Skeletal muscle tissue (tissue), 4 donors: Measurements from ENCODE around the gene HHLA2. TPM values are rescaled to one million over a fixed set of nuclear protein-coding genes. Genes with fewer than 3 reads are reported as not detected.

ENCODE experiments used
- H3K27ac ChIP-seq: one replicate; pipeline ENCODE4 v1.7.0; 2013; ENCODE audit warnings: mild to moderate bottlenecking, low read depth, low read length, inconsistent platforms
- H3K27me3 ChIP-seq, 3 donors: one replicate each; pipeline ENCODE4 v1.7.0; 2013; ENCODE audit warnings: low read length in 3 of 3; ENCODE audit not compliant: control insufficient read depth in 3 of 3, insufficient read depth in 3 of 3
- H3K36me3 ChIP-seq, 3 donors: one replicate each; pipeline ENCODE4 v1.7.0; 2013; ENCODE audit warnings: low read length in 3 of 3; ENCODE audit not compliant: control insufficient read depth in 3 of 3, insufficient read depth in 3 of 3
- H3K4me1 ChIP-seq, 3 donors: one replicate each; pipeline ENCODE4 v1.7.0; 2013; ENCODE audit warnings: low read length in 3 of 3, mild to moderate bottlenecking in 3 of 3; ENCODE audit not compliant: control insufficient read depth in 3 of 3, insufficient read depth in 3 of 3
- H3K4me3 ChIP-seq, 3 donors: one replicate each; pipeline ENCODE4 v1.7.0; 2013; ENCODE audit warnings: low read length in 3 of 3
- H3K9ac ChIP-seq, 3 donors: one replicate each; pipeline ENCODE4 v1.7.0; 2013; ENCODE audit warnings: low read length in 3 of 3, mild to moderate bottlenecking in 3 of 3, moderate library complexity in 2 of 3, low read depth in 1 of 3
- H3K9me3 ChIP-seq, 3 donors: one replicate each; pipeline ENCODE4 v1.7.0; 2013; ENCODE audit warnings: low read length in 3 of 3; ENCODE audit not compliant: control insufficient read depth in 3 of 3
- total RNA-seq: library from RNA; depleted of rRNA; stranded (reverse); fragments of >200 nt; gene quantifications from one replicate; pipeline ENCODE4 v1.2.3, GENCODE V29; 2014
- donor health status: Osteomylitis.

HHLA2 gene
- total RNA-seq, 1 donor from 2014 or later, result not detected

GRCh38 chr3:108295421-108296175 lies 750 bp upstream of the HHLA2 start:
- H3K27me3 ChIP-seq, result no peaks in the 10 kb centered on the region
- no peak overlapping the region for H3K4me3 ChIP-seq
- no peak overlapping the region for H3K27ac ChIP-seq
- no peak overlapping the region for H3K9ac ChIP-seq
- no peaks in the 10 kb centered on the region for H3K9me3 ChIP-seq
- H3K36me3 ChIP-seq, result no peaks in the 10 kb centered on the region
- peaks cover 0 to 2% (median 0%) of the 10 kb centered on the region in 3 donors for H3K4me1 ChIP-seq

- no peaks in the 10 kb centered on the region for H3K27me3 ChIP-seq
- H3K4me1 ChIP-seq, result peaks cover 0 to 2% (median 0%) of the 10 kb centered on the region in 3 donors
- no peaks in the 10 kb centered on the region for H3K9me3 ChIP-seq
- H3K36me3 ChIP-seq, result no peaks in the 10 kb centered on the region
- no peak overlapping the region for H3K27ac ChIP-seq
- no peak overlapping the region for H3K4me3 ChIP-seq
- H3K9ac ChIP-seq, result no peak overlapping the region
These were observed 1.3 kb downstream of the HHLA2 start for GRCh38 chr3:108297647-108298046.

GRCh38 chr3:108298056-108298455 lies 1.7 kb downstream of the HHLA2 start:
- Histone ChIP-seq H3K27me3 (no peaks in the 10 kb centered on the region), H3K9me3 (no peaks in the 10 kb centered on the region), H3K4me1 (peaks cover 0 to 2% (median 0%) of the 10 kb centered on the region in 3 donors)

GRCh38 chr3:108300103-108300849 lies 3.9 kb downstream of the HHLA2 start:
- H3K4me3 ChIP-seq, result no peak overlapping the region
- H3K9me3 ChIP-seq, result no peaks in the 10 kb centered on the region

More at GRCh38 chr3:108298056-108298455, 1.7 kb downstream of the HHLA2 start:
- Histone ChIP-seq H3K27ac (no peak overlapping the region), H3K9ac (no peak overlapping the region), H3K36me3 (no peaks in the 10 kb centered on the region), H3K4me3 (no peak overlapping the region)

GRCh38 chr3:108301695-108302404 lies 5.5 kb downstream of the HHLA2 start:
- Histone ChIP-seq H3K27me3 (no peaks in the 10 kb centered on the region), H3K9me3 (no peaks in the 10 kb centered on the region), H3K9ac (no peak overlapping the region), H3K4me1 (peaks cover 0 to 2% (median 0%) of the 10 kb centered on the region in 3 donors), H3K4me3 (no peak overlapping the region), H3K36me3 (no peaks in the 10 kb centered on the region), H3K27ac (no peak overlapping the region)

More at GRCh38 chr3:108300103-108300849, 3.9 kb downstream of the HHLA2 start:
- H3K4me1 ChIP-seq, result peaks cover 0 to 2% (median 0%) of the 10 kb centered on the region in 3 donors
- H3K27me3 ChIP-seq, result no peaks in the 10 kb centered on the region
- H3K27ac ChIP-seq, result no peak overlapping the region
- H3K36me3 ChIP-seq, result no peaks in the 10 kb centered on the region
- H3K9ac ChIP-seq, result no peak overlapping the region

GRCh38 chr3:108302570-108302969 lies 6.2 kb downstream of the HHLA2 start:
- no peak overlapping the region for H3K27ac ChIP-seq
- H3K4me1 ChIP-seq, result peaks cover 0 to 2% (median 0%) of the 10 kb centered on the region in 3 donors
- no peaks in the 10 kb centered on the region for H3K36me3 ChIP-seq
- H3K4me3 ChIP-seq, result no peak overlapping the region
- H3K9me3 ChIP-seq, result no peaks in the 10 kb centered on the region
- no peaks in the 10 kb centered on the region for H3K27me3 ChIP-seq
- no peak overlapping the region for H3K9ac ChIP-seq

GRCh38 chr3:108305484-108306172 lies 9.3 kb downstream of the HHLA2 start:
- no peaks in the 10 kb centered on the region for H3K36me3 ChIP-seq
- no peaks in the 10 kb centered on the region for H3K27me3 ChIP-seq
- peaks cover 0 to 3% (median 0%) of the 10 kb centered on the region in 3 donors for H3K9me3 ChIP-seq
- H3K4me3 ChIP-seq, result no peak overlapping the region
- no peak overlapping the region for H3K27ac ChIP-seq
- H3K4me1 ChIP-seq, result no peaks in the 10 kb centered on the region
- H3K9ac ChIP-seq, result no peak overlapping the region

- Histone ChIP-seq H3K4me3 (no peak overlapping the region), H3K27me3 (no peaks in the 10 kb centered on the region), H3K36me3 (no peaks in the 10 kb centered on the region)
These were observed 15.4 kb downstream of the HHLA2 start for GRCh38 chr3:108311797-108312196.

GRCh38 chr3:108312656-108313055 lies 16.3 kb downstream of the HHLA2 start:
- Histone ChIP-seq H3K27me3 (no peaks in the 10 kb centered on the region), H3K27ac (no peak overlapping the region), H3K36me3 (no peaks in the 10 kb centered on the region), H3K9me3 (peaks cover 0 to 3% (median 0%) of the 10 kb centered on the region in 3 donors), H3K9ac (no peak overlapping the region), H3K4me3 (no peak overlapping the region), H3K4me1 (no peaks in the 10 kb centered on the region)

More at GRCh38 chr3:108311797-108312196, 15.4 kb downstream of the HHLA2 start:
- H3K27ac ChIP-seq, result no peak overlapping the region
- H3K4me1 ChIP-seq, result no peaks in the 10 kb centered on the region
- no peak overlapping the region for H3K9ac ChIP-seq
- H3K9me3 ChIP-seq, result peaks cover 0 to 3% (median 0%) of the 10 kb centered on the region in 3 donors
